GM21717 (cell line): ENCODE results near the gene TGM6.

Experiments used
- ATAC-seq: cut with Tn5 transposase; IDR thresholded peaks from one replicate; pipeline ENCODE4 v1.9.1; 2021; ENCODE audit warnings: mild to moderate bottlenecking, moderate library complexity; ENCODE audit not compliant: unreplicated experiment

Gene TGM6

DNA sequence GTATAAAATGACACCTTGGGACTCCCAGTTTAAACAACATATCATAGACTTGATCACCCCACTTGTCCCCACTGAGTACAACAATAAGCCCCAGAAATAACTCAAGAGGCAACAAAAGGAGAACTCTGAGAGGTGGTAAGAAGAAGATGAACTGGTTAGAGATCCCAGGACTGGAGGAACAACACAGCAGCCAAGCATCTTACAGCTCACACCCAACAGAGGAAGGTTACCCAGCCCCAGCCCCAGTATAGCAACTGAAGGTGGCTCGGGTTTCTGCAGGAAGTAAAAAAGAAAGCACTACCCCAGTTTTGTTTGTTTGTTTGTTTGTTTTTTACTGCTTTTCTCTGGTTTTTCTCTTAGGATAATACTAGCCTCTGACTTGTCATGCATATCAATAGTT, 17.1 kb upstream of the TGM6 start:
- no peak for ATAC-seq

DNA sequence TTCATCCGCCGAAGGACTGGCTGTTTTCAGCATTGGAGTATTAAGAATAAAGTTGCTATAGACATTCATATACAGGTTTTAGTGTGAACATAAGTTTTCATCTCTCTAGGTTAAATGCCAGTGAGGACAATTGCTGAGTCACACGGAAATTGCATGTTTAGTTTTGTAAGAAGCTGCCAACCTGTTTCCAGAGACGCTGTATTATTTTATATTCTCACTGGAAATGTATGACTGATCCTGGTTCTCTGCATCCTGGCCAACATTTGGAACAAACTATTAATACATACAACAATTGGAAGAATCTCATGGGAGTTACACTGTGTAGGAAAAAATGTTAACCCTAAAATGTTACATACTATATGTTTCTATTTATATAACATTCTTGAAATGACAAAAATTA, 16.7 kb upstream of the TGM6 start:
- no peak for ATAC-seq

DNA sequence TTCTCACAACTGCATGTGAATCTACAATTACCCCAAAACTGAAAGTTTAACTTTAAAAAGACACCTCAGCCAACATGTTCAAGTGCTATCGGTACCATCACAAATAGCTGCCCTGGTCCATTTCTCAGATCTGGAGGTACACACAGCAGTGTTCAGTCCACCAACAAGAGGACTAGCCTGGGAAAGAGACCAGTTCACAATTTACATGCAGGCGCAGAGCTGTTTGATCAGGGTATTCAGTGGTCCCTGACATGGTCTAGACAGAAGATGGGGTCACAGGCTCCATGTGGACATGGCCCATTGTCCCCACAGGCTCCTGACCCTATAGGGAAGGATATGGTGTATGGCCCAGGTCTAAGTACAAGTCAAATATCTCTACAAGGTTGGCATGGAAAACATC, 15.6 kb upstream of the TGM6 start:
- no peak for ATAC-seq

DNA sequence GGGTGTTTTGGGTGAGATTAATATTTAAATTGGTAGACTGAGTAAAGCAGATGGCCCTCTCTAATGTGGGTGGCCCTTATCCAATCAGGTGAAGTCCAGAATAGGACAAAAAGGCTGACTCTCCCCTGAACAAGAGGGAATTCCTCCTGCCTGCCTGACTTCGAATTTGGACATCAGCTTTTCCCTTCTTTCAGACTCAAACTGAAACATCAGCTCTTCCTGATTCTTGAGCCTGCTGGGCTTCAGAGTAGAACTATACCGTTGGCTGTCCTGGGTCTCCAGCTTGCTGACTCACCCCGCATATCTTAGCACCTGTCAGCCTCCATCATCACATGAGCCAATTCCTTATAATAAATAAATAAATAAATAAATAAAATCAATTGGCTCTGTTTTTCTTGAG, 15.0 kb upstream of the TGM6 start:
- ATAC-seq, result no peak

DNA sequence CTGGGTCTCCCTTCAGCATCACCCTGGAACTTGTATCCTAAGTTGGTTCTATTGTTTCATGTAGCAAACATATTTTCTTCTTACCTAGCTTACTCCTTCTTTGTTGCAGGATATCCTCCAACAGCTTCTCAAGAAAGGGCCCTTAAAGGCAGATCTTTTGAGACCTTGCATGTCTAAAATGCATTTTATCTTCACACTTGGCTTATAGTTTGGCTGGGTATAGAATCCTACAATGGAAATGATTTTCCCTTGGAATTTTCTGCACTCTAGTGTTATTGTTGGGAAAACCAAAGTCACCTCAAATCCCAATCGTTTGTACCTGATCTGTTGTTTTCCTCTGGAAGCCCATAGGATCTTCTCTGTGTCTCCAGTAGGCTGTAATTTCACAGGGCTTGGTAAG, 12.1 kb upstream of the TGM6 start:
- ATAC-seq, result no peak

DNA sequence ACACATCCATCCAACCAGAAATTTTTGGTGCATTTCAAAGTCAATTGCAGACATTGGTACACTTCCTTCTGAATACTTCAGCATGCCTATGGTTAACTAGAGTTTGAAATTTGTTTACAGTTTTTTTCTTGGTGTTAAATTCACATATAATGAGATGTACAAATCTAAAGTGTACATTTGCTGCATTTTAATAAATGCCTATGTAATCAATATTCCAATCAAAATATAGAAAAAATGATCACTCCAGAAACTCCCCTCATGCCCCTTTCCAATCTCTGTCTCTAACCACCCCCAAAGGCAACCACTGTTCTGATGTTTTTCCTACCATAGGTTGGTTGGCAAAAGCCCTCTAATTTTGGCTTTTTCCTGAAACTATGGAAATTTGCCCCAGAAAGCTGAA, 7.6 kb upstream of the TGM6 start:
- ATAC-seq, result no peak

DNA sequence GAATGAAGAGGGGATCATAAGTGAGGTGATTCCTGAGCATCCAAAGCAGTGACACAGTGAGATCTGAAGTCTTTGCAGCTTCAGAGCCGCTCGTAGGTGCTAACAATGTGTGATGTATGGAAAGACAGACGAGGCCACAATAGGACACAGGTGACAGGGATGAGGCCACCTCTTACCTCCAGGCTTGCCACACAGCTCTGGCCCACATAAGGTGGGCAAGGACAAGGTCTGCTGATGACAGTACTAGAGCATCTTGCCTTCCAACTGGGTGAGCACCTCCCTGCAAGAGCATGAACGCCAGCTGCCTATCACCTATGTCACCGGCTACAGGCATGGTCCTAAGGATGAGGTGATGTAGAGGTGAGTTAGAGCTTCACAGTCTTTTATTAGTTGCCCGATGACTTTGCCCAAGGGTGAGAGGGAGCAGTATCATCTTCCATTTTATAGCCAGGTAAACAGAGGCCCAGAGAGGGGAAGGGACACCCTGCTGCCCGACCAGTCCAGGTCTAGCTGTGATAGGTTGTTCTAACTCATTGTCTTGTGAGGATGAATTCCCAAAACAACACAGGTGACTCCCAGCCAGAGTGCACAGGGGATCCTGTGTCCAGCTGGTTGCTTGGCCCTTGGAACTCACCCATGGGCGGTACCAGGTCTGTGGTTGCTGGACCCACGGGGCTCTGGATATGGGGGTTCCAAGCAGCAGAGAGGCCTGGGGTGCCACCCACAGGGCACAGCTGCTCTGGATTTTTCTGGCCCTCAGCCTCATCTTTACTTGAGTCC, 6.2 kb upstream of the TGM6 start:
- no peak for ATAC-seq

DNA sequence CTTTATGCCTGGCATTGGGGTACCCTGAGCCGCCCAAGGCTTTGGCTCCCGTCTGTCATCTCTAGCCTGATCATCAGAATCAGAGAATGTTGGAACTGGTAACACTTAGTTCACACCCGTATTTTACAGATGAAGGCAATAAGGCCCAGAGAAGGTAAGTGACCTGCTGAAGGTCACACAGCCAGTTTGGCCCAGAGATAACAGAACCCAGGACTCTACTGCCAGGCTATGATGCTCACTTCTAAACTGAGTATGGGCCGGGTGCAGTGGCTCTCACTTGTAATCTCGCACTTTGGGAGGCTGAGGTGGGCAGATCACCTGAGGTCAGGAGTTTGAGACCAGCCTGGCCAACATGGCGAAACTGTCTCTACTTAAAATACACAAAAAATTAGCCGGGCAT, 1.8 kb upstream of the TGM6 start:
- ATAC-seq, result no peak

DNA sequence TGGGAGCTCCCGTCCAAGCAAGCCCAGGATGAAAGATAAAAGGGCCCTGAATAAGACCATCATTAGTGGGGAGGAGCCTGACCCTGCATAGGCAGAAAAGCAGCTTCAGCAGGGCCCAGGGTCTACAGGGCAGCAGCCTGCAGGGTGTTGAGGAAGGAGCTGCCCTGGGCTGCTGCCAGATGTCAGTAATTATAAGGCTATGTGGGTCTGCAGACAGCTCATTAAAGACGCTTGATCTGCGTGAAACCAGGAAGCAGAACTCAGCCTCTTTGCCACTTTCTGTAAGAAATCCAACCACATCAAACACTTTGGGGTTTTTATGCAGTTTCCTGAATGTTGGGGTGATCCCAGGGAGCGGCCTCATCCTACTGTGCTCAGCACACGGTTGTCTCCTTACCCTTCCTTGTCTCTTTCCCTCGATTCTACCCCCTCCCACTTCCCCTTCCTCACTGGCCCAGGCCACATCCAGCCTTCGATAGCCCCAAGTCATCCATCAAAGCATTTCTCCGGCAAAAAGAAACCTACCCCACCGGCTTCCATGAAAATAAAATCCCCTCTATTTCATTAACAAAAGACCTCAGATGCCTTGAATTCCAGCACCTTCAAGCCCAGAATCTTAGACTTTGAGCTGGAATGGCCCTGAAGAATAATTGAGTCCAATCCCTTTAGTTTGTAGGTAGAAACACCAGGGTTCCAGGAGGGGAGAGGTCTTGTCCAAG, 1.0 kb upstream of the TGM6 start:
- no peak for ATAC-seq

DNA sequence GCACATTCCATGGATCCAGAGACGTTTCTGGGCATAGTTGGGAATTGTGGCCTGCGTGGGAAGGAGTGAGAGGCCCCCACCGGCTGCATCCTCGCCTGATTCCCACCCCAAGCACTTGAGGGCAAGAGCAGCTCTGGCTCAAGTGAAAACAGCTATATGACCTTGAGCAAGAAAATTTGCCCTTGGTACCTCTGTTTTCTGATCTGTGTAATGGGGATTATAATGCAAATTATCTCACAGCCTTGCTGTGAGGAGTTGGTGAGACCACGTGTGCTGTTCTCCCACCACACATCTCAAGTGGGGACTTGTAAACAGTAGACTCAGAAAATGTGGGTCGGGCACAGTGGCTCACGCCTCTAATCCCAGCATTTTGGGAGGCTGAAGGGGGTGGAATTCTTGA, 602 bp downstream of the TGM6 start:
- ATAC-seq, result no peak

DNA sequence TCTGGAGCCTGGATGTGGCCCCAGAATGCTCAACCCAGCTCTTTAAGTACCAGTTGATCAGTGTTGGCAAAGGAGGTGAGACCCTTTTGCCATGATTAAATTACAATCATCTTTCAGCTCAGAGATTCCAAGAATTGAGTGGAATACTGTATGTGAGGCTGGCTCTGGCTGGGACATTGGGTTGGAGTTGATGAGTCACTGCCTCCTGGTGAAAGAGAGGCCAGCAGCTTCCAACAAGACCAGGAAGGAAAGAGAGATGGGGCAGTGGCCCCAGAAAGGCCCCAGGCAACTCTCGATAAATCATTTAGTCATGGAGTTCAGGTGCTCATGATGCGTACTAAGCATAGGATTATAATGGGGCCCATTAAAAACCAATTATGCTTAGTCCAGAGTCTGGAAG, 2.1 kb downstream of the TGM6 start:
- no peak for ATAC-seq

DNA sequence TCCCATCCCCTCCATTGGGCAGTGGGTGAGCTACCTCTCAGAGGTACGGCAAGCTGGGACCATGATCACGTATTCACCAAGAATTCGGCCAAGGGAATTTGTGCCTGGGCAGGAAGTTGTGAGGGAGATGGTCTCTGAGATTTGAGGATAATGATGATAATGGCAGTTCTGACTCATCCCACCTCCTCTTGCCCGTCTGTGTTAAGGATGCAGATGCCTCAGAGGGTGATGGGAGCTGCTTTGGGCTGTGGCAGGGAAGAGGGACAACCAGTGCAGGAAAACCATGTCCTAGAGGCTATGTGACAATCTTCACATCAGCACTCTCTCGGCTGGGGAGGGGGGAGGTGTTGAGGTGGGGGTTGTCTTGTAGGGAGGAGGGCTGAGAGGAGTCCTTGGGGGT, 4.3 kb downstream of the TGM6 start:
- no peak for ATAC-seq

DNA sequence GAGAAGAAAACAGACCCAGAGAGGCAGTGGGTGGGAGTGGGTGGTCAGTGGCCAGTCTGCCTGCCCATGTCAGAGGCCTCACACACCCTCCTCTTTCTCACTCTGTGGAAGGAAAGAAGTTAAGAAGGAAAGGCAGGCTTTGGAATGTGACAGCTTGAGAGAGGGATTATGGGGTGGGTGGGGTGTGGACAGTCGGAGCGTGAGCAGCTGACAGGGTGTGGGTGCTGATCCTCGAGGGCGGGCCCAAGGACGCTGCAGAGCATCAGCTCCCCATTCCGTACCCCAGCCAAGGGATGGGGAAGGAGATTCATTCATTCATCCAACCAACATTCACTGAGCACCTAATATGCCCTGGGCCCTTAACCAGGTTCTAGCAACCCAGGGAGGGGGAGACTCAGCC, 4.8 kb downstream of the TGM6 start:
- ATAC-seq, result no peak

DNA sequence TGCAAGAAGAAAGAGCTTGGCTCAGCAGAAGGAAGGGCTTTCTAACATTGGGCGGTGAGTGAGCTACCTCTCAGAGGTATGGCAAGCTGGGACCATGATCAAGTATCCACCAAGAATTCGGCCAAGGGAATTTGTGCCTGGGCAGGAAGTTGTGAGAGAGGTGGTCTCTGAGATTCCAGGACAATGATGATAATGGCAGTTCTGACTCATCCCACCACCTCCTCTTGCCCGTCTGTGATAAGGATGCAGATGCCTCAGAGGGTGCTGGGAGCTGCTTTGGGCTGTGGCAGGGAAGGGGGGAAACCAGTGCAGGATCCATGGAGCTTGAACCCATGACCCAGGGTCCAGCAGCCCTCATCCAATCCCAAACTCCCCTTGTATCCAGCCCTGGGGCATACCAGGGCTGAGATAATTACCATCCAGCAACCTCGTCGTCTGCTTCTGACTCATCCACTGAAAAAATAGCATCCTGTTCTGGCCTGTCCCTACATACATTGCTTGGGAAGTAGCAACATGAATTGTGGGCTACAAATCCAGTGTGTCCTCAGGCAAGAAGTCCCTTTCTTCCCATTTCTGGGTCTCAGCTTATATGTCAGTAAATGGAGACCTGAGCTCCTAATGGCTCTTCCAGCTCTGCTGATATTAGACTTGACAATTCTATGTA, 5.9 kb downstream of the TGM6 start:
- no peak for ATAC-seq

DNA sequence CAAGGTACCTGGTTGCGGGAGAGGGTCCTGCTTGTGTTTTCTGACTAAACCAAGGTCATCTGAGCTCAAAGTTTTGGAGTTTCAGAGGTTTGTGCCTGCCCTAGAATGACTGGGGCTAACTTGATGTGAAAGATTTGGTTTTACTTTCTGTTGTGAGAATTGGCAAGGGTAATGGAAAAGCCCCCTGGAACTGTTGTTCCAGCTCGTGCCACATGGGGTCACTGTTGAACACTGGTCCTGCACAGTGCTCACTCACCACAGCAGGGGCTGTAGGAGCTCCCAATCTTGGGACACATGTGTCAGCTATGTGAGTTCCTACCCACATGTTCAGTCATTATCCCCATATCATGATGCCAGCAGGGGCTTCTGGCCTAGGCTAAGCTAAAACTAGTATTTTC, 6.5 kb downstream of the TGM6 start:
- no peak for ATAC-seq

DNA sequence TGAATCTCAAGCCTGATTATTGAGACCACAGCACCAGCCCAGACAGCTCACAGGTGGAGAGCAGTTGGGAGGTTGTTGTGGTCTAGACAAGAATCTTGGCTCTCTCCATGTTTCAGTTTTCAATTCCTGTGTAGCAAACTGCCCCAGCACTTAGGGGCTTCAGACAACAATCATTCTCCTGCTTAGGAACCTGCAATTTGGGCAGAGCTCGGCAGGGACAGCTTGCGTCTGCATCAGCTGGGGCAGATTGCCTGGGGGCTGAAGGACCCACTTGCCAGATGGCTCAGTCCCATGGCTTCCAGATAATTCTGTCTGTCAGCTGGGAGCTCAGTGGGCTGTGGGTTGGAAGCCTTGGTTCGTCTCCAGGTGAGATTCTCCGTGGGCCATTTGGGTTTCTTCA, 6.9 kb downstream of the TGM6 start:
- no peak for ATAC-seq

DNA sequence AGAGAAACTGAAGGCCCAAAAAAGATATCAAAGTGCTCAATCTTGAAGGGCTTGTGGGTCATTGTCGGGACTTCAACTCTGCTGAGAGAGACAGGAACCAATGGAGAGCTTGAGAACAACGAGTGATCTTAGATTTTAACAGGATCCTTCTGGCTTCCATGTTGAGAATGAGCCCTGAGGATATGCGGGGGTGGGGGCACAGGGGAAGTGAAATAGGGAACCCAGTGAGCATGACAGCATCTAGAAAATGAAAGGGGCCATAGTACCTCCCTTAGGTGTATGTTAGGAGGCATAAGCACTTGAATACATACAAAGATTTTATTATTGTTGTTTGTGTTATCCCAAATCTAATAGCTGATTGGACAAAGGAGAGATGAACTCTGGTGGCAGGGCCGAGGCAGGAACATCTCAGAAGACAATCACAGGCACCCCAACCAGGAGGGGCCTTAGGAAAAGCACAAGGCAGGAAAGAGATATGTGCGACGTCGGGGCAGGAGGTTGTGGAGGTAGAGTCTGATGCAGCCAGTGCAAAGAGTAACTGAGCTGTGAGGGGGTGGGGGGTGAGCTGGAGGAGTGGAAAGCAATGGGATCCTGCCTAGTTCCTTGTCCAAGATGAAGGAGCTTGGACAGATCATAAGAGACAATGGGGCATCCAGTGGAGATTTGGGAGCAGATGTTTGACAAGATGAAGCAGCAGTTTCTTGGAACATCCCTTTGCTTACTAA, 10.4 kb downstream of the TGM6 start:
- ATAC-seq, result no peak

DNA sequence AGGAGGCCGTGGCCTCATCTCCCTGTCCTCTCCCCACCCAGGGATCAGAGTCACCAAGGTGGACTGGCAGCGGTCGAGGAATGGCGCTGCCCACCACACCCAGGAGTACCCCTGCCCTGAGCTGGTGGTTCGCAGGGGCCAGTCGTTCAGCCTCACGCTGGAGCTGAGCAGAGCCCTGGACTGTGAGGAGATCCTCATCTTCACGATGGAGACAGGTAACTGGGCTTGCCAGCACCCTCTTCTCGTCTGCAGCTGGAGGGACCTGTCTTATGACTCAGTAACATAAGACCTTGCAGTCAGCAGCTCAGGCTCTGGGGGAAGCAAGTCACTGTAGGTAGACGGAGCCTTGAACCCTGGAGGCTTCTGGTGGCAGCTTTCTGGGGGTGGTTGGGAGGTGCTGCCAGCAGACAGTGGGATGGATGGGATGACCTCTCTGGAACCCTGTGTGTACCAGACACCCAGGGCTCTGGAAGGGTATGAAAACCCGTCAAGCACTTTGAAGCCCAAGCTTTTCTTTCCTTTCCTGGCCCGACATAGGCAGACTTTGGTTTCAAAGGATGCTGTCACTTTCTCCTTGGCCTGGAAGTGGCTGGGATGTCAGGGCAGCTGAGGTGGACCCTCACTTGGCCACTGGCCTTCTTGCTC, 13.8 kb downstream of the TGM6 start:
- ATAC-seq, result no peak

DNA sequence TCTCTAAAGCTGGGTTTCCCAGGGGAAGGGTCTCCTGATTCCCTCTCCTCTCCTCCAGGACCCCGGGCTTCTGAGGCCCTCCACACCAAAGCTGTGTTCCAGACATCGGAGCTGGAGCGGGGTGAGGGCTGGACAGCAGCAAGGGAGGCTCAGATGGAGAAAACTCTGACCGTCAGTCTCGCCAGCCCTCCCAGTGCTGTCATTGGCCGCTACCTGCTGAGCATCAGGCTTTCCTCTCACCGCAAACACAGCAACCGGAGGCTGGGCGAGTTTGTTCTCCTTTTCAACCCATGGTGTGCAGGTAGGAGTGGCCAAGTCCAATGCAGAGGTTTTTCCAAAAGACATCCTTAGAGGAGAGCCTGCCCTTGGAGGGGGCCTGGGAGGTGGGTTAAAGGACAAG, 14.4 kb downstream of the TGM6 start:
- ATAC-seq, result no peak

DNA sequence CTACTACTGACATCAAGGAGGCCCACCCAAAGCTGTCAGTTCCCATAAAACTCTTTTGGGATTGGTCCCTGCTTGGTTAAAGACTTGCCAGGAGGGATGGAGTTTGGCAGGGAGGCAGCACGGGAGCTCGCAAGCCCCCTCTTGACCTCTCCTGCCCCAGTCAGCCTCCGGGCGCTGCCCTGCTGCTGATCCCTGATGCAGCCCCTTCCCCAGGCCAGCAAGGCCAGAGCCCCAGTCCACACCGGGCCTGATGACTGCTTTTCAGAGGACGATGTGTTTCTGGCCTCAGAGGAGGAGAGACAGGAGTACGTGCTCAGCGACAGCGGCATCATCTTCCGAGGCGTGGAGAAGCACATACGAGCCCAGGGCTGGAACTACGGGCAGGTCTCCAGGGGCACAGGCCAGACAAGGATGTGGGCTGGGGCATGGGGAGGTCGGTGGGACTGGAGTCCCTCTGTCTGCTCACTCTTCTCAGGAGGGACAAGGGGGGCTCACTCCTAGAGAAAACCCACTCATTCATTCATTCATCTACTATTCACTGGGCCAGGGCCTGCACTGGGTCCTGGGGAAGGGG, 15.6 kb downstream of the TGM6 start:
- ATAC-seq, result no peak

DNA sequence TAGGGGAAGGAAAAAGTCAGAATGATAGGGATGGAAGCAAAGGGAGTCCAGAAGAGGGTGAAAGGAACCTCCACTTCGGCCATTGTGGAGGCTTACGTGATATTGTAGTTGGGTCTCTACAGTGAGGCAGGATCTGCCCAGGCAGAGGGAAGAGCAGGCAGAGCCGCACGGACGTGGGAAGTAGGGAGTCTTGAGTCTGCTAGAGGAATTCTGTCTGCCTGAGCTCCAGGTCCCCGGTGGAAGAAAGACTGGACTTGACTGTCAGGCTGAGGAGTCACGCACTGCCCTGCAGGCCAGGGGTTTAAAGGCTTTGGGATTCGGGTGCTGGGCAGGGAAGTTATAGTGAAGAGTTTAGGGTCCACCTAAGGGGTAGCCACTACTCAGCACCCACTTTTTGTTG, 16.4 kb downstream of the TGM6 start:
- ATAC-seq, result no peak
